ENCODE data around the gene AKIRIN2.

Gene AKIRIN2

DNA sequence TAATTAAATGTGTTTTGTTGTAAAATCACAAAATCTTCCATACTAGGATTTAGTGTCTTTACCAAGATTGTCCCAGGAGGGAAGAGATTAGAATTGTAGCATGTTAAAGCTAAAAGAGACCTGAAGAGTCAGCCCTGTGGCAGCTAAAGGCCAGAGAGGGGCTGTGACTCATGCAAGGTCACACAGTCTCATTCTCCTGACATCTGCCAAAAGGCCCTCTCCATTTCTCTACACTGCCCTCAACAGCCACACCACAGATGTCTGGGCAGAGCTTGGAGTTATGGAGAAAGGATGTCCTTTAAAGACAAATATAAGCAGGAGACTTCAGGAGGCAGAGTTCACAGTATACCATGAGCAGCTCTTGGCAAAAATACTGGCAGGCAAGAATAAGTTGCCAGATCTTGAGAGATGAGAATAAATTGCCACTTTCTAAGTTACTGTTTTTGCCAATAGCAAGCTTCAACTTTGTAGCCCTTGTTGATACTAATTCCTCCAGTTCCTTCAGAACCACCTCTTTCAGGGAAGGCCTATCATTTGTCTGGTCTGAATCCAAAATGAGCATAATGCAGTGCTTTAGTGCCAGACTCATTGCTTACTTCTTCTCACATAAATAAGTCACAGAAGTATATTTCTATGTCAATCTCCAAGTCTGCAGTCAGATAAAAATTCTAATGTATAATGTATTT lies 41.7 kb downstream of the AKIRIN2 start:
- TF ChIP-seq, protein P1, sequence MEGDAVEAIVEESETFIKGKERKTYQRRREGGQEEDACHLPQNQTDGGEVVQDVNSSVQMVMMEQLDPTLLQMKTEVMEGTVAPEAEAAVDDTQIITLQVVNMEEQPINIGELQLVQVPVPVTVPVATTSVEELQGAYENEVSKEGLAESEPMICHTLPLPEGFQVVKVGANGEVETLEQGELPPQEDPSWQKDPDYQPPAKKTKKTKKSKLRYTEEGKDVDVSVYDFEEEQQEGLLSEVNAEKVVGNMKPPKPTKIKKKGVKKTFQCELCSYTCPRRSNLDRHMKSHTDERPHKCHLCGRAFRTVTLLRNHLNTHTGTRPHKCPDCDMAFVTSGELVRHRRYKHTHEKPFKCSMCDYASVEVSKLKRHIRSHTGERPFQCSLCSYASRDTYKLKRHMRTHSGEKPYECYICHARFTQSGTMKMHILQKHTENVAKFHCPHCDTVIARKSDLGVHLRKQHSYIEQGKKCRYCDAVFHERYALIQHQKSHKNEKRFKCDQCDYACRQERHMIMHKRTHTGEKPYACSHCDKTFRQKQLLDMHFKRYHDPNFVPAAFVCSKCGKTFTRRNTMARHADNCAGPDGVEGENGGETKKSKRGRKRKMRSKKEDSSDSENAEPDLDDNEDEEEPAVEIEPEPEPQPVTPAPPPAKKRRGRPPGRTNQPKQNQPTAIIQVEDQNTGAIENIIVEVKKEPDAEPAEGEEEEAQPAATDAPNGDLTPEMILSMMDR (conservative IDR thresholded peaks at IDR 0.05; ENCODE audit: control insufficient read depth, insufficient read depth, low read depth, low read length), result no peak
- no peak overlapping the region for H3K4me3 ChIP-seq (ENCODE audit: control insufficient read depth, low read depth, low read length)
- peak; percentile 89 for DNase-seq (ENCODE audit: low read depth)

DNA sequence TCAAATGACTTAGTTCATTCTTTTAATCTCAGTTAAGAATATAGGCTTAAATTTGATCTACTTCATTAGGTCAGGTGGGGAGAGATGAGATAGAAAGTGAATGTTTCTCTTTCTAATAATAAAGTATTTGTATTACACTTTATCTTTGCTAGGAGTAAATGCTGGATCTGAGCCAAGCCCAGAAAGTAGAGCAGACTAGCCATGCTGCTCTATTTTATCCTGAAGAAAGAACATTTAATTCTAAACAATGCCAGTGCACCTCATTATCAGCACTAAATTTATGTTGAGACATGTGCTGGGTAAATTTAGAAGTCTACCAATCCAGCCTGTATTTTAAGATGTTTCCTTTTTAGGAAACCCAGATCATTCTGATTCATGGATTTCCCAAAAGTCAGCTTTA lies 43.5 kb downstream of the AKIRIN2 start:
- no peak overlapping the region for H3K4me3 ChIP-seq (ENCODE audit: control insufficient read depth, low read depth, low read length)
- no peak for DNase-seq (ENCODE audit: low read depth)
- TF ChIP-seq, protein P1 (conservative IDR thresholded peaks at IDR 0.05; ENCODE audit: control insufficient read depth, insufficient read depth, low read depth, low read length), result no peak

DNA sequence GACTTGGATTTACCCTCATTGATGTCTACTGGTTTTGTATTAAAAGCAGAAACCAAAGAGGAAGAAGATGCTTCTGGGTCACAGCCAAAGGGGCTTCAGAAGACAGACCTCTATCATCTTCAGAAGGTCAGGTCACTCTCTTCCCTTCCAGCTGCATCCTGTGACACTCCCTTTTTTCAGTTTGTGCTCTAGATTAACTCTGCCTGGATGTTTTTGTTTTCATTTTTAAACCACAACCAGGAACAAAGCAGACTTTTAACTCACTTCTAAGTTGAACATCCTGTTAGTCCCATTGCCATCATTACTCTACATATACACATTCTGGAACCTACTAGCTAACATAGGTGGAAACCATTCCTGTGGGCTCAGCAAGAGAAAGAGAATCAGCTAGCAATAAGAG lies 45.2 kb downstream of the AKIRIN2 start:
- no peak overlapping the region for H3K4me3 ChIP-seq (ENCODE audit: control insufficient read depth, low read depth, low read length)
- TF ChIP-seq, protein P1 (conservative IDR thresholded peaks at IDR 0.05; ENCODE audit: control insufficient read depth, insufficient read depth, low read depth, low read length), result no peak
- no peak for DNase-seq (ENCODE audit: low read depth)

DNA sequence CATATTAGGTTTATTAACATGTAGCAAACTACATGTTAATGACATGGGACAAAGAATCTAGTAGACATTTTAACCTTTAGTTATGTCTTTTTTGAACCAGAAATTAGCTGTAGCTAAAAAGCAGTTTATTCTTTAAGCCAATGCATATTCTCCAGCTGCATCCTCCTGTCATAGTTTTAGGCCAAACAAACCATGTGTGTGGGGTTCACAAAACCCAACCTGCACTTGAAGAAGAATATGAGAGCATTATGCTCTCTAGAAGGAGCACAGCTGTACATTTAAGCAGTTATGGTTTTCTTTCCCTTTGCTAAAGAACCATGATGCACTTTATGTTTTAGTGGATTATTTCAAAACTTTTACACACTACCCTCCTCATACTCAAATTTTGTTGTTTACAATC lies 46.2 kb downstream of the AKIRIN2 start:
- TF ChIP-seq, protein P1 (conservative IDR thresholded peaks at IDR 0.05; ENCODE audit: control insufficient read depth, insufficient read depth, low read depth, low read length), result no peak
- no peak for DNase-seq (ENCODE audit: low read depth)
- no peak overlapping the region for H3K4me3 ChIP-seq (ENCODE audit: control insufficient read depth, low read depth, low read length)

DNA sequence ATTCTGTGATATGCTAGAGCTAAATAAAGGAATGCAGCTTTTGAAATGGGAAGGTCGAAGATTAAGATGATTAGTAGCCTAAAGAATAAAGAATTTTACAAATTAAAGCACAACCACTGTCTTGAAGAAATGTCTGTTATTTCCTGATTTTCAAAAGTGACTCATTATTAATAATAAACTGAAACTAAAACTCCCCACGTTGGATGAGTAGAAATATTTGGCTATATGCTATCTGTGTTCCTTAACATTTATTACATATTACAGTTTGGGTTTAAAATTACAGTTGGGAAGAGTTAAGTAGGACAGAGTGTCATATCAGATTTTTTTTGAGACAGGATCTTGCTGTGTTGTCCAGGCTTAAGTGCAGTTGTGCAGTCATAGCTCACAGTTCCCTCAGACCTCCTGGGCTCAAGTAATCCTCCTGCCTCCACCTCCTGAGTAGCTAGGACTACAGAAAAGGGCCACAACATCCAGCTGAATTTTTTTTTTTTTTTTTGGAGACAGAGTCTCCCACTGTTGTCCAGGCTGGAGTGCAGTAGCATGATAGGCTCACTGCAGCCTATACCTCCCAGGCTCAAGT lies 47.1 kb downstream of the AKIRIN2 start:
- TF ChIP-seq, protein P1 (conservative IDR thresholded peaks at IDR 0.05; ENCODE audit: control insufficient read depth, insufficient read depth, low read depth, low read length), result no peak
- peak; percentile 7 for DNase-seq (ENCODE audit: low read depth)

DNA sequence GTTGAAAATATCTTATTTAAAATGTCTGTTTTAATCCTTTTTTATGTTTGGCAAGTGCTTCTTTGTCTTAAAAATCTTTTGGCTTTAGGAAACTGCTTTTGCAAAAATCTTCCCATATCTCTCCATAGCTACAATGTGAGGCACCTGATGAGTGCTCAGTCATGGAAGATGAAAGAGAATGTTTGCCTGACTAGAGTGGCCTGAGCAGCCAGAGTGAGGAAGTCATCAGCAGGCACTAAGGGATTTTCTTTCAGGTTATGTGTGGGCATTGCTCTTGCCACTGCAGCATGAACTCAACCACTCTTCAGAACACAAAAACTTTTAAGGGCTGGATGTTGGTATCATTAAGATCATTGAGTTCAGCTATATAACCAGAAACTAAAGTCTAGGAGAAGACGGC lies 47.9 kb downstream of the AKIRIN2 start:
- no peak overlapping the region for H3K4me3 ChIP-seq (ENCODE audit: control insufficient read depth, low read depth, low read length)
- TF ChIP-seq, protein P1 (conservative IDR thresholded peaks at IDR 0.05; ENCODE audit: control insufficient read depth, insufficient read depth, low read depth, low read length), result no peak
- DNase-seq (ENCODE audit: low read depth), result no peak

More for the DNA sequence above, 47.1 kb downstream of the AKIRIN2 start:
- H3K4me3 ChIP-seq (ENCODE audit: control insufficient read depth, low read depth, low read length), result no peak overlapping the region
